Thoracic aorta (tissue), 2 donors: ENCODE measurements around the gene ANKMY1. TPM values are rescaled to one million over a fixed set of nuclear protein-coding genes. Genes with fewer than 3 reads are reported as not detected.

Experiments used
- ATAC-seq: fragments of 150-250 bp; one replicate; pipeline ENCODE4 v1.8.0; 2017; ENCODE audit warnings: low read depth; ENCODE audit not compliant: insufficient number of reproducible peaks, low FRiP score
- DNase-seq: peaks from one replicate; pipeline ENCODE4 v3.0.0-alpha.2; 2020; ENCODE audit warnings: low spot score
- H3K27ac ChIP-seq, 2 donors: fragments of 200-600 bp; sonication (generic); 1 replicate in 1 of 2; 2 replicates in 1 of 2; pipeline ENCODE4 v1.5.1; 2016; ENCODE audit warnings: mild to moderate bottlenecking in 2 of 2, moderate library complexity in 2 of 2
- H3K27me3 ChIP-seq: fragments of 200-600 bp; sonication (generic); replicated peaks from 2 replicates; pipeline ENCODE4 v1.6.0; 2016; ENCODE audit warnings: mild to moderate bottlenecking; ENCODE audit not compliant: insufficient read depth
- H3K36me3 ChIP-seq: fragments of 200-600 bp; sonication (generic); one replicate; pipeline ENCODE4 v1.5.1; 2016
- H3K4me1 ChIP-seq, 2 donors: fragments of 200-600 bp; sonication (generic); 1 replicate in 1 of 2; 2 replicates in 1 of 2; pipeline versions ENCODE4 v1.5.1 to v1.6.0; 2016; ENCODE audit warnings: low read depth in 2 of 2, mild to moderate bottlenecking in 1 of 2; ENCODE audit not compliant: control insufficient read depth in 1 of 2
- H3K4me3 ChIP-seq: fragments of 200-600 bp; sonication (generic); 2 replicates; pipeline ENCODE4 v1.5.1; 2016; ENCODE audit warnings: mild to moderate bottlenecking
- H3K9me3 ChIP-seq: fragments of 200-600 bp; sonication (generic); 2 replicates; pipeline ENCODE4 v1.5.1; 2016
- total RNA-seq, 2 donors: library from RNA; depleted of rRNA; stranded (reverse); fragments of >200 nt; gene quantifications; one replicate each; pipeline versions ENCODE4 v1.1.0 to v1.2.3, GENCODE V29; 2016
- TF ChIP-seq, protein P1 (sequence below): fragments of 200-600 bp; sonication (generic); IDR thresholded peaks from one replicate; pipeline ENCODE4 v1.5.1; 2019; ENCODE audit warnings: antibody characterized with exemption

Gene ANKMY1
- total RNA-seq, 2 donors from 2014 or later, result 20.0 to 44.8 TPM

GRCh38 chr2:240578110-240578450 lies 20.3 kb upstream of the ANKMY1 start:
- Histone ChIP-seq H3K4me1 (peaks cover 7 to 9% of the 10 kb centered on the region in 2 donors), H3K27me3 (no peaks in the 10 kb centered on the region), H3K27ac (no peak overlapping the region), H3K36me3 (peaks cover 30% of the 10 kb centered on the region), H3K4me3 (no peak overlapping the region), H3K9me3 (no peaks in the 10 kb centered on the region)
- ATAC-seq (no peak), DNase-seq (no peak)
- TF ChIP-seq, protein P1, sequence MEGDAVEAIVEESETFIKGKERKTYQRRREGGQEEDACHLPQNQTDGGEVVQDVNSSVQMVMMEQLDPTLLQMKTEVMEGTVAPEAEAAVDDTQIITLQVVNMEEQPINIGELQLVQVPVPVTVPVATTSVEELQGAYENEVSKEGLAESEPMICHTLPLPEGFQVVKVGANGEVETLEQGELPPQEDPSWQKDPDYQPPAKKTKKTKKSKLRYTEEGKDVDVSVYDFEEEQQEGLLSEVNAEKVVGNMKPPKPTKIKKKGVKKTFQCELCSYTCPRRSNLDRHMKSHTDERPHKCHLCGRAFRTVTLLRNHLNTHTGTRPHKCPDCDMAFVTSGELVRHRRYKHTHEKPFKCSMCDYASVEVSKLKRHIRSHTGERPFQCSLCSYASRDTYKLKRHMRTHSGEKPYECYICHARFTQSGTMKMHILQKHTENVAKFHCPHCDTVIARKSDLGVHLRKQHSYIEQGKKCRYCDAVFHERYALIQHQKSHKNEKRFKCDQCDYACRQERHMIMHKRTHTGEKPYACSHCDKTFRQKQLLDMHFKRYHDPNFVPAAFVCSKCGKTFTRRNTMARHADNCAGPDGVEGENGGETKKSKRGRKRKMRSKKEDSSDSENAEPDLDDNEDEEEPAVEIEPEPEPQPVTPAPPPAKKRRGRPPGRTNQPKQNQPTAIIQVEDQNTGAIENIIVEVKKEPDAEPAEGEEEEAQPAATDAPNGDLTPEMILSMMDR, result no peak

DNA sequence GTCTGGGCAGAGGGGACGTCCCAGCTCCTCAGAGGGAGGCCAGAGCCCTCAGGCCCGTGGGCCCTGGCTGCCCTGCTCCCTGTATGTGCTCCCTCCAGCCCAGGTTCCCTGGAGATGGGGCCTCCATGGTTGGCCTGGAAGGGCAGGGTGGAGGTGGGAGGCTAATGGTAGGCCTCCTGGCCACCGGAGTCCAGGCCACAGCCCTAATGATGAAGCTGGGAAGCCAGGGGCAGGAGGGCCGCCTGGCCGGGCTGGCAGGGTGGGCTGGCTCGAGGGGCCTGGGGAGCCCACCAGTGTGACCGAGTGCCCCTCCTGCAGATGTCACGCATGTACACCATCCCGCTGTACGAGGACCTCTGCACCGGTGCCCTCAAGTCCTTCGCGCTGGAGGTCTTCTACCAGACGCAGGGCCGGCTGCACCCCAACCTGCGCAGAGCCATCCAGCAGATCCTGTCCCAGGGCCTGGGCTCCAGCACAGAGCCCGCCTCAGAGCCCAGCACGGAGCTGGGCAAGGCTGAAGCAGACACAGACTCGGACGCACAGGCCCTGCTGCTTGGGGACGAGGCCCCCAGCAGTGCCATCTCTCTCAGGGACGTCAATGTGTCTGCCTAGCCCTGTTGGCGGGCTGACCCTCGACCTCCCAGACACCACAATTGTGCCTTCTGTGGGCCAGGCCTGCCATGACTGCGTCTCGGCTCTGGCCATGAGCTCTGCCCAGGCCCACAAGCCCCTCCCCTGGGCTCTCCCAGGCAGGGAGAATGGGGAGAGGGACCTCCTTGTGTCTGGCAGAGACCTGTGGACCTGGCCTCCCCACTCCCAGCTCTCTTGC lies 19.7 kb upstream of the ANKMY1 start:
- TF ChIP-seq, protein P1, result no peak
- Histone ChIP-seq H3K4me3 (no peak overlapping the region), H3K36me3 (peaks cover 30% of the 10 kb centered on the region), H3K9me3 (no peaks in the 10 kb centered on the region), H3K4me1 (peaks cover 7 to 9% of the 10 kb centered on the region in 2 donors), H3K27me3 (no peaks in the 10 kb centered on the region), H3K27ac (no peak overlapping the region)
- DNase-seq, result no peak
- no peak for ATAC-seq

DNA sequence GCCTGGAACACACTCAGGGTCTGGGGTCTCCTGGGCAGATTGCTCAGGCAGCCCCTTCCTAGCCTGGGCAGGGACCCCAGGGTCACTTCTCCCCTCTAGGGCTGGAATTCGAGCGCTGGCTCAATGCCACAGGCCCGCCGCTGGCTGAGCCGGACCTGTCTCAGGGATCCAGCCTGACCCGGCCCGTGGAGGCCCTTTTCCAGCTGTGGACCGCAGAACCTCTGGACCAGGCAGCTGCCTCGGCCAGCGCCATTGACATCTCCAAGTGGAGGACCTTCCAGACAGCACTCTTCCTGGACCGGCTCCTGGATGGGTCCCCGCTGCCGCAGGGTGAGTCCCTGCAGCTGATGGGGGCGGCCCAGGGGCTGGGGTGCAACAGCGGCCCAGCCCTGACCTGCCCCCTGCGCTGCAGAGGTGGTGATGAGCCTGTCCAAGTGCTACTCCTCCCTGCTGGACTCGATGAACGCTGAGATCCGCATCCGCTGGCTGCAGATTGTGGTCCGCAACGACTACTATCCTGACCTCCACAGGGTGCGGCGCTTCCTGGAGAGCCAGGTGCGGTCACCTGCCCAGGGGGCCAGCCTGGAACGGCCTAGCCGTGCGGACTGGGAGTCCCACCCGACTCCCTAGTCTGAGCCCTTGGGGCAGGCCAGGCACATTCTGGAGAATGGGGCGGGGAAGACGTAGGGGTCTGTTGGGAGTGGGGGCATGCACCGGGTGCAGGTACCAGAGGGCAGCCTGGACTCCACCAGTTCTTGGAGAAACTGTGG lies 18.8 kb upstream of the ANKMY1 start:
- H3K9me3 ChIP-seq, result no peaks in the 10 kb centered on the region
- DNase-seq, result no peak
- no peak for ATAC-seq
- no peak overlapping the region for H3K27ac ChIP-seq
- TF ChIP-seq, protein P1, result no peak
- peaks cover 30% of the 10 kb centered on the region for H3K36me3 ChIP-seq
- H3K27me3 ChIP-seq, result no peaks in the 10 kb centered on the region
- peaks cover 7 to 9% of the 10 kb centered on the region in 2 donors for H3K4me1 ChIP-seq
- no peak overlapping the region for H3K4me3 ChIP-seq

GRCh38 chr2:240576036-240576435 lies 18.2 kb upstream of the ANKMY1 start:
- no peaks in the 10 kb centered on the region for H3K9me3 ChIP-seq
- no peak for ATAC-seq
- H3K36me3 ChIP-seq, result peaks cover 30% of the 10 kb centered on the region
- no peak overlapping the region for H3K27ac ChIP-seq
- TF ChIP-seq, protein P1, result no peak
- H3K27me3 ChIP-seq, result no peaks in the 10 kb centered on the region
- DNase-seq, result no peak
- no peak overlapping the region for H3K4me3 ChIP-seq
- peaks cover 9 to 11% of the 10 kb centered on the region in 2 donors for H3K4me1 ChIP-seq
